ENCODE data around the gene SLC27A5. TPM values are rescaled to one million over a fixed set of nuclear protein-coding genes. Genes with fewer than 3 reads are reported as not detected.

The SLC27A5 gene
- total and polyA plus RNA-seq, 9 of the 15 experiments (the other 6 are each of a cell fraction or from before 2014, with no cell fraction given) = 42.2 to 318 (median 64.7) TPM

GRCh38 chr19:58559275-58560006, 47.6 kb upstream of the SLC27A5 start (continued):
- TF ChIP-seq JUN (IDR thresholded peaks at IDR 0.05; ENCODE audit: borderline replicate concordance, low read depth, low read length) (peak; percentile 39; the same call in 1 of the 2 replicates), JUN (CRISPR knock-in tag; IDR thresholded peaks at IDR 0.05; ENCODE audit: borderline replicate concordance) (no peak), ZNF3 (CRISPR knock-in tag; IDR thresholded peaks at IDR 0.05) (no peak), GABPB1 (CRISPR knock-in tag; IDR thresholded peaks at IDR 0.05) (peak; percentile 84), NFE2 (IDR thresholded peaks at IDR 0.05; ENCODE audit: low read depth) (no peak), NR1H2 (CRISPR knock-in tag; IDR thresholded peaks at IDR 0.05) (no peak; the same call in 1 of the 2 replicates), HDAC6 (IDR thresholded peaks at IDR 0.05; ENCODE audit: low read depth, low read length) (no peak), TBL1XR1 (IDR thresholded peaks at IDR 0.05; ENCODE audit: low read length in 2 of 2) (no peak), TEAD4 (IDR thresholded peaks at IDR 0.05; ENCODE audit: low read length) (no peak; the same call in 1 of the 2 replicates), TEAD4 (CRISPR knock-in tag; IDR thresholded peaks at IDR 0.05; ENCODE audit: borderline replicate concordance) (no peak), MEIS2 (IDR thresholded peaks at IDR 0.05; ENCODE audit: partially characterized antibody) (no peak), CGGBP1 (CRISPR knock-in tag; IDR thresholded peaks at IDR 0.05) (no peak), DLX4 (CRISPR knock-in tag; IDR thresholded peaks at IDR 0.05) (no peak), ZNF384 (IDR thresholded peaks at IDR 0.05; ENCODE audit: low read depth, low read length) (no peak), HMGXB4 (CRISPR knock-in tag; IDR thresholded peaks at IDR 0.05) (no peak), POU5F1 (IDR thresholded peaks at IDR 0.05; ENCODE audit: borderline replicate concordance, low read depth, low read length, partially characterized antibody) (no peak), CHAMP1 (IDR thresholded peaks at IDR 0.05) (no peak), ZFP36 (IDR thresholded peaks at IDR 0.05; ENCODE audit: low read depth, low read length, partially characterized antibody) (no peak), DMBX1 (CRISPR knock-in tag; IDR thresholded peaks at IDR 0.05; ENCODE audit: borderline replicate concordance) (0 out of 2 replicates have a peak, but pooled peaks have one; percentile 15), SRSF1 (IDR thresholded peaks at IDR 0.05; ENCODE audit: low read depth, low read length) (no peak)
- TF ChIP-seq, protein P1, sequence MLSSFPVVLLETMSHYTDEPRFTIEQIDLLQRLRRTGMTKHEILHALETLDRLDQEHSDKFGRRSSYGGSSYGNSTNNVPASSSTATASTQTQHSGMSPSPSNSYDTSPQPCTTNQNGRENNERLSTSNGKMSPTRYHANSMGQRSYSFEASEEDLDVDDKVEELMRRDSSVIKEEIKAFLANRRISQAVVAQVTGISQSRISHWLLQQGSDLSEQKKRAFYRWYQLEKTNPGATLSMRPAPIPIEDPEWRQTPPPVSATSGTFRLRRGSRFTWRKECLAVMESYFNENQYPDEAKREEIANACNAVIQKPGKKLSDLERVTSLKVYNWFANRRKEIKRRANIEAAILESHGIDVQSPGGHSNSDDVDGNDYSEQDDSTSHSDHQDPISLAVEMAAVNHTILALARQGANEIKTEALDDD (IDR thresholded peaks at IDR 0.05) = no peak

All from K562 (cell line).